CD4-positive, alpha-beta T cell treated with Interleukin-2 at 100 ng/mL for 4 hours (primary cell): ENCODE results near the gene SLC24A2.
"Not testable (repeated sequence)": the region's sequence is repeated elsewhere in the genome, so short reads cannot be mapped to it uniquely, and the experiment has no call there.

ENCODE experiments used
- DNase-seq: peaks from one replicate; pipeline ENCODE4 v3.0.0-alpha.2; 2020; ENCODE audit warnings: low spot score

The SLC24A2 gene

GRCh38 chr9:19788614-19789271, at the start of gene SLC24A2:
Gene SLC24A2, minus strand, starts transcription at chr9:19789037.
- DNase-seq = no peak

- not testable (repeated sequence) for DNase-seq
These were observed 44.5 kb upstream of the SLC24A2 start for GRCh38 chr9:19833331-19833730.

GRCh38 chr9:19830796-19831195, 42.0 kb upstream of the SLC24A2 start:
- no peak for DNase-seq

- no peak for DNase-seq
These were observed 39.8 kb upstream of the SLC24A2 start for GRCh38 chr9:19828576-19829109.

- no peak for DNase-seq
These were observed 27.9 kb upstream of the SLC24A2 start for GRCh38 chr9:19816769-19817168.

- DNase-seq = no peak
These were observed 23.4 kb upstream of the SLC24A2 start for GRCh38 chr9:19812194-19812593.

- no peak for DNase-seq
These were observed 20.8 kb upstream of the SLC24A2 start for GRCh38 chr9:19809422-19810269.

GRCh38 chr9:19807182-19807892, 18.5 kb upstream of the SLC24A2 start:
- DNase-seq = no peak

- no peak for DNase-seq
These were observed 15.6 kb upstream of the SLC24A2 start for GRCh38 chr9:19804431-19804830.

GRCh38 chr9:19800884-19801283, 12.0 kb upstream of the SLC24A2 start:
- DNase-seq = no peak

- no peak for DNase-seq
These were observed 10.9 kb upstream of the SLC24A2 start for GRCh38 chr9:19799784-19800183.

GRCh38 chr9:19788152-19788551, 685 bp downstream of the SLC24A2 start:
- no peak for DNase-seq

GRCh38 chr9:19787672-19788071, 1.2 kb downstream of the SLC24A2 start:
- no peak for DNase-seq

- DNase-seq = no peak
These were observed 3.6 kb downstream of the SLC24A2 start for GRCh38 chr9:19785230-19785629.

GRCh38 chr9:19784136-19784535, 4.7 kb downstream of the SLC24A2 start:
- DNase-seq = no peak

GRCh38 chr9:19783500-19783899, 5.3 kb downstream of the SLC24A2 start:
- DNase-seq = no peak

- DNase-seq = no peak
These were observed 6.8 kb downstream of the SLC24A2 start for GRCh38 chr9:19782005-19782404.

- no peak for DNase-seq
These were observed 7.6 kb downstream of the SLC24A2 start for GRCh38 chr9:19781240-19781639.

GRCh38 chr9:19771446-19771845, 17.4 kb downstream of the SLC24A2 start:
- DNase-seq = no peak

- DNase-seq = no peak
These were observed 17.9 kb downstream of the SLC24A2 start for GRCh38 chr9:19770973-19771372.

GRCh38 chr9:19769213-19769612, 19.6 kb downstream of the SLC24A2 start:
- no peak for DNase-seq

GRCh38 chr9:19768798-19769197, 20.0 kb downstream of the SLC24A2 start:
- DNase-seq = no peak

- no peak for DNase-seq
These were observed 29.8 kb downstream of the SLC24A2 start for GRCh38 chr9:19759066-19759465.
